Measurements from ENCODE around the gene CPD. TPM values are rescaled to one million over a fixed set of nuclear protein-coding genes. Genes with fewer than 3 reads are reported as not detected.

The CPD gene
- total RNA-seq, 1 experiment from 2014 or later: 26.9 TPM

DNA sequence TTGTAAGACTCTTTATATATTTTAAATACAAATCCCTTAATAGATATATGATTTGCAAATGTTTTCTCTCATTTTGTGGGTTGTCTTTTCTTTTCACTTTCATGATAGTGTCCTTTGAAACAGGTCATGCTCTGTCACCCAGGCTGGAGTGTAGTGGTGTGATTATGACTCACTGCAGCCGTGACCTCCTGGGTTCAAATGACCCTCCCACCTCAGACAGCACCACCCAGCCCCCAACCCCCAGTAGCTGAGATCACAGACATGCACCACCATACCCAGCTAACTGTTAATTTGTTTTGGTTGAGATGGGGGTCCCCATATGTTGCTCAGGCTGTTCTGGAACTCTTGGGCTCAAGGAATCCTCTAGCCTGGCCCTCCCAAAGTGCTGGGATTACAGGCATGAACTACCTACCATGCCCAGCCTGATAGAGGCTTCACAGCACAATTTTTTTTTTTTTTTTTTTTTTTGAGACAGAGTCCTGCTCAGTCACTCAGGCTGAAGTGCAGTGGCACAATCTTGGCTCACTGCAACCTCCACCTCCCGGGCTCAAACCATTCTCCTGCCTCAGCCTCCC lies 26.4 kb upstream of the CPD start:
- no peak for DNase-seq (ENCODE audit: low spot score)

GRCh38 chr17:30354701-30355100 lies 24.0 kb upstream of the CPD start:
- DNase-seq (ENCODE audit: low spot score): no peak

DNA sequence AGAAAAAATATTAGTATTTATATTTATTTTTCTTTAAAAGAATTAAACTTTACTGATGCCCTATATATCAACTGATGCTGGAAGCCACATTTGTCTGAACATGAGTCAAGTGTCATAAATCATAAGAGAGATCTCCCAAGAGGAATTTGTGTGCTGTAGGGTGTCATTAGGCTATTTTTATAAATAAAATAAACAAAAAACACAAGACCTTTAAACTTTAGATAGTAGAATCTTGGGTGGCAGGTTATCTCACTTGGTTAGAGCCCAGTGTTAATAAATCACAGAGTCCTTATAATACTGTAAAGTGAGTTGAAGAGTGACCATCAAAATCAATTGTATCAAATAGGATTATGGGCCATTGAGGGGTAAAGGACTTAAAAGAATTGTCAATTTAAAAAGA lies 21.3 kb upstream of the CPD start:
- DNase-seq (ENCODE audit: low spot score): no peak

- no peak for DNase-seq (ENCODE audit: low spot score)
These were observed 20.5 kb upstream of the CPD start for GRCh38 chr17:30358055-30358760.

- no peak for DNase-seq (ENCODE audit: low spot score)
These were observed 18.5 kb upstream of the CPD start for GRCh38 chr17:30360086-30360808.

GRCh38 chr17:30361766-30362279 lies 16.9 kb upstream of the CPD start:
- DNase-seq (ENCODE audit: low spot score): no peak

DNA sequence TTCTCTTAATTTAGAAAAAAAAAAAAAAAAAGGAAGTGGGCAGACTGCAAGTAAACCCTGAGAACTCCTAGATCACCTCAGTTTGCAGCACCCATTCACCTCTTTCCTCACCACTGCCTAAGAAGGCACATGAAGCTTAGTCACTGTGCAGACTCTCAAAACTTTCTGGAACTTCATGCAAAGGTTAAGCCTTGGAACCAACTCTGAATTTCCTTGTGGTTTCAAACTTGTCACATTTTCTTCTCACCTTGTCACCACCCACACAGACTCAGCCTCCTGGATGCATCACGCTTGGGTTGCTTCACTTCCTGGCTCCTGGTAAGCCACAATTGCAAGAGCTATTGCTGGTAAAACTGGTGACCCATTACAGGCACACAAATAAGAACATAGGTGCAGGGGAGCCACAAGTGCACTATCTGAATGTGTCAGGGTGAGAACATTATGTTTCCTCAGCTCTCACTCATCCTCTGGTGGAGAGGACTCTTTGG lies 15.0 kb upstream of the CPD start:
- DNase-seq (ENCODE audit: low spot score): peak; percentile 47

- DNase-seq (ENCODE audit: low spot score): no peak
These were observed 12.2 kb upstream of the CPD start for GRCh38 chr17:30366536-30366935.

DNA sequence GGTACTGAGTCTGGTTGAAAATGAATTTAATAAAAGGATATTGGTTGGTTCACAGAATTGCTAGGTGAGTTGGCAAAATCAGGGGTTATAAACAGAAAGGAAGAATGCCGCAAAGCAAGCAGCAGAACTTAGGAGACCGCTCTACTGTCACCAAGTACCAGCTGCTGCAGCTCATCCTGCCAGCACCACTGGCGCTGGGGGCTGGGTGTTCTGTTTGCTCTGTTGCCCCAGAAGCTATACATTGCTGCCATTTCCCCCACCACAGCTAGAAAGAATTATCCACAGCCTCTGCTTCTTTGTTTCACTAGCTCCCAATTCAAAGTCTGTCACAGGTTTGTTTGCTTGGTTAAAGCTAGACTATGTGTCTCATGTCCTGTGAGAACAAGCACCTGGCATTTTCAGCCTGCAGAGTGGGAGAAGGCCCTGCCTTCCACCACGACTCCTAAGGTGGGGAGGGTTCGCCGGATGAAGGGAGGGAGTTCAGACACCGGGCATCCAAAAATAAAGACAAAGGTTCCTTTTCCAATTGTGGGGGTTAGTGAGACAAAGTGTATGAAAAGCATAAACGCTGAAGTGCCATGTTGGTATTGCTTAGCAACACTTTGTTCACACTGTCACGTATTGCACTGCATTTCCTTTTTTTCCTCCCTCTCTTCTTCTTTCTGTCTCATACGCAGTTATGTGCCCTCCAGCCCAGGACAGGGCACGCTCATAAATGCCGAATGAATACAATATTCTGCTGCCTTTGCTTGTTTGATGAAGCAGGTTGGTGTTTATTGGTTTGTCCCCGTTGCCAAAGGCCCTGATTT lies 9.6 kb upstream of the CPD start:
- DNase-seq (ENCODE audit: low spot score): no peak

DNA sequence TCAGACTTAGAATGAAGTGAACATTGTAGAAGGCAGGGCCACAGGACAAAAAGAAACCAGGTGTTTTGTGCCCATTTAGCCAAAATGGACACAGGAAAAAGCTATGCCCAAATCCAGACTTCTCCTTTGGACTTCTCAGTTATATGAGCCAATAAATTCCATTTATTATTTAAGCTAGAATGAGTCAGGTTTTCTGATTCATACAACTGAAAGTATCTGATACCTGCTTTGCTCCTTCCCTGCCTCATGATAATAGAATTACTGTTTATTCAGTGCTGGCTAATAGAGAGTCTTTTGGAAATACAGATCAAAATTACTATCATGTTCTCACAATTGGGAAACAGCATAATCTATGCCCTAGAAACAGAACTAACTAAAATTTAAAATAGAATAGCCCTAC lies 8.7 kb upstream of the CPD start:
- peak; percentile 7 for DNase-seq (ENCODE audit: low spot score)

DNA sequence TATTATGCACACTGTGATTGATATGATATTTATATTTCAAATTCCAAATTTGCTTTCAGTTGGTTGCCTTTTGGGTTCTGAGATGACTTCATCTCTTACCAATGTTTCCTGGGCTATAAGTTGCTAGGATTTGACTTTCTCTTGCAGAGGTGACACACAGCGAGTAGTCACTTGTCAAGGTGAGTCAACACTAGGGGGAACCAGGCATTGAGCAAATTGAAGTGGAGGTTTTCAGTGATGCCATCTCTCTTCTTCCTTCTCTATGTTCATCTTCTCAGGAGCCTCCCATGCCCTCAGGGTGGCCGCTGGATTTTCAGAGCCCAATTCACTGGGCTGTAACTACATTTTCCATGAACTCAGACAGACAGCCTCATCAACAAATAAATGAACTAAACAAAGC lies 6.0 kb upstream of the CPD start:
- no peak for DNase-seq (ENCODE audit: low spot score)

GRCh38 chr17:30375661-30376060 lies 3.1 kb upstream of the CPD start:
- DNase-seq (ENCODE audit: low spot score): no peak

GRCh38 chr17:30376621-30377452 lies 1.9 kb upstream of the CPD start:
- peak; percentile 57 for DNase-seq (ENCODE audit: low spot score)

DNA sequence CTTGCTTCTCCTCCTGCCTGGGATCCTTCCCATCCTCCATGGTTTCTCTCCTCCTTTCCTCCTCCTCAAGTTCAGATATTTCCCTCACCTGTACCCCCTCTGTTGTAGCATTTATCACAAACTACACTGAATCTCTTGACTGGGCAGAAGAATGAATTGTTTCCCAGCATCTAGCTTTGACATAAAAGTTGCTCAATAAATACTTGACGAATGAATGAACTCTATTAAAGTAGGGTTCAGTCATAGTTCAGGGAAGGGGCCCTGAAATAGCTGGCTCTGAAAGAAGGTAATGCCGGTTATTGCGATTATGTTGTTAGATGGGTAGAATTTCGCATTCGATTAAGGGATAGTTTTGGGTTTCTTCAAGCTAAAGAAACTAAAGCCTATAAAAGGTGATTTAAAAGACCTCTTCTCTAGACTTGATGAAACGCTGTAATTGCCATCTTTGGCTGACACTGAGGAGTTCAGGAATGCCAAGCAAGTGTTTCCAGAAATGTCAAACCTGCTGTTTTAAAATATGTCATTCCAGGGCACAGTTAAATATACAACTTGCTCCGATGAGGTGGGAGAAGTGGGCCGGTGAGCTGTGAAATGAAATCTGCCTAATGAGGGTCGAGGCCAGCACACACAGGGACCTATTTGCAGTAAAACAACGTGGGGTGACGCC lies 1.0 kb upstream of the CPD start:
- no peak for DNase-seq (ENCODE audit: low spot score)

DNA sequence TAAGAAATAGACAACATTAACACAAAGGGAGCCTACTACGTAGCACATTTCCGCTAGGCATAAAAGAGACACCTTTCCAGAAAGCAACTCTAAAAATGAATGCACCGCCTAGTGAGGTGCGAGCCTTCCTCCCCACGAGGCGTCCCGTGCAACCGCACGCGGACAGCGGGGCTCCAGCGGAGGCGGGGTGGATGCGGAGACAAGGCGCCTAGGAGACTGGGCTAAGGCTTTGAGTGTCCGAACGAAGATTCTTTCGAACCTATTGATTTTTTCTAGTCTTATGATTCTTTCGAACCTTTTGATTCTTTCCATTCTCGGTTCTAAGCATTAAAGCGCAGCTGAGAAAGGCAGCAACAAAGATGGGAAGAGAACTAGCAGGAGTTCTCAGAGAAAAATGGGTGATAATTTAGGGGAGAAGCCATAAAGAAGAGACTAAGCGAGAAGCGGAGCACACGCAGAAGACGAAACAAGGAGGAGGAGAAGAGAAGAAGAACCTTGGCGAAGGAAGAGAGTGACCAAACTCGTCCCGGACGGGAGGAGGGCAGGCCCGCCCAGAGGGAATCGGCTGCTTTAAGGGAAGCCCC lies 394 bp upstream of the CPD start:
- no peak for DNase-seq (ENCODE audit: low spot score)

DNA sequence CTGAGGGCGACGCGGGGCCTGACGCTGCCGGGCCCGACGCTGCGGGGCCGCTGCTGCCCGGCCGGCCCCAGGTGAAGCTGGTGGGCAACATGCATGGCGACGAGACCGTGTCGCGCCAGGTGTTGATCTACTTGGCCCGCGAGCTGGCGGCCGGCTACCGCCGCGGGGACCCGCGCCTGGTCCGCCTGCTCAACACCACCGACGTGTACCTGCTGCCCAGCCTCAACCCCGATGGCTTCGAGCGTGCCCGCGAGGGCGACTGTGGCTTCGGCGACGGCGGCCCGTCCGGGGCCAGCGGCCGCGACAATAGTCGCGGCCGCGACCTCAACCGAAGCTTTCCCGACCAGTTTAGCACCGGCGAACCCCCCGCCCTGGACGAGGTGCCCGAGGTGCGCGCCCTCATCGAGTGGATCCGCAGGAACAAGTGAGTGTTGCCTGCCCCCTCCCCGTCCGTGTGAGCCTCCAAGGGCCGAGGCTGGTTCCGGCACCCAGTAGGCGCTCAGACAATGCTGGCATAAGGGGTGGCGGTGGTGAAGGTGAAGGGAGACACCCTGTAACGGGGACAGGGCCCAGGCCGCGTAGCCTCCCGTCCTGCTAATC lies 676 bp downstream of the CPD start:
- DNase-seq (ENCODE audit: low spot score): no peak

- DNase-seq (ENCODE audit: low spot score): peak; percentile 54
These were observed 1.2 kb downstream of the CPD start for GRCh38 chr17:30379903-30380381.

- no peak for DNase-seq (ENCODE audit: low spot score)
These were observed 2.1 kb downstream of the CPD start for GRCh38 chr17:30380643-30381339.

- DNase-seq (ENCODE audit: low spot score): no peak
These were observed 2.6 kb downstream of the CPD start for GRCh38 chr17:30381340-30381659.

Data from HT-29 (cell line).